Dendritic cell treated with granulocyte-macrophage colony-stimulating factor and Interleukin-4, amounts not matched to agents 40 ng/mL and 50 ng/mL, for 4 days (primary cell): ENCODE measurements around the gene EMC1.
"Not testable (repeated sequence)": the region's sequence is repeated elsewhere in the genome, so short reads cannot be mapped to it uniquely, and the experiment has no call there.

Experiments
- H3K27ac Mint-ChIP-seq: one replicate; pipeline ENCODE4 v1.8.0; 2022; ENCODE audit warnings: mild to moderate bottlenecking, mixed read lengths
- H3K27me3 Mint-ChIP-seq: one replicate; pipeline ENCODE4 v1.8.0; 2022; ENCODE audit warnings: mild to moderate bottlenecking, mixed read lengths
- H3K36me3 Mint-ChIP-seq: one replicate; pipeline ENCODE4 v1.8.0; 2022; ENCODE audit warnings: low read depth, mixed read lengths
- H3K4me1 Mint-ChIP-seq: one replicate; pipeline ENCODE4 v1.8.0; 2022; ENCODE audit warnings: low read depth, mixed read lengths
- H3K4me3 Mint-ChIP-seq: one replicate; pipeline ENCODE4 v1.8.0; 2022; ENCODE audit warnings: mild to moderate bottlenecking, moderate library complexity, mixed read lengths
- H3K9me3 Mint-ChIP-seq: one replicate; pipeline ENCODE4 v1.8.0; 2022; ENCODE audit warnings: mixed read lengths
- intact Hi-C: fragments of 100-400 bp; cut with micrococcal nuclease; formaldehyde crosslinking; loops from one replicate; pipeline ENCODE4 v1.15.0; 2022

Gene EMC1

GRCh38 chr1:19251305-19252196 lies at the start of gene EMC1, which contains the start of gene MRTO4:
EMC1 (minus strand) TSS chr1:19251524; CDS start chr1:19251509, 15 bp downstream.
MRTO4 (plus strand) TSS chr1:19251805; CDS start chr1:19251836, 31 bp downstream.
- Mint-ChIP-seq H3K27me3 (no peaks in the 10 kb centered on the region), H3K36me3 (peaks cover 45% of the 10 kb centered on the region), H3K4me1 (peaks cover 35% of the 10 kb centered on the region), H3K4me3 (peak within 1 kb of the TSS; percentile 89), H3K9me3 (no peaks in the 10 kb centered on the region), H3K27ac (peak within 1 kb of the TSS; percentile 99)
- intact Hi-C loops: loop anchor here (2.0 to 5.0 kb wide), 2 partner anchors 39 to 61 kb away; partner anchors contain the start of genes AKR7A2, SLC66A1 and UBR4

DNA sequence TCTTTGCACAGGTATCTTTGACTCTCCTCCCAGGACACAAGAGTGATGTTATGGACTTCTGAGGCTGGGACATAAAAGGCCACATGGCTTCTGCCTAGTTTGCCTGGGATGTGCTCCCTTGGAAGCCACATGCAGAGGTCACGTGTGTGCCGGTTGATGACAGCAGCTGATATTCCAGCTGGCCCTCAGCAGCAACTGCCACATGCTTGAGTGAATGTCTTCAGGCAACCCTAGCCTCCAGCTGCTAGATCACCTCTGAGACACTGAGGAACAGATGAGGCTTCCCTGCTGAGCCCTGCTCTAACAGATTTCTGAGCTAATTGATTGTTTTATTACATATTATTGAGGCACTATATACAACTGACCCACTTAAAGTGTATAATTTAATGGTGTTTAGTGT lies 48.9 kb upstream of the EMC1 start:
- H3K4me1 Mint-ChIP-seq: no peaks in the 10 kb centered on the region
- no peak overlapping the region for H3K4me3 Mint-ChIP-seq
- no peaks in the 10 kb centered on the region for H3K27me3 Mint-ChIP-seq
- H3K9me3 Mint-ChIP-seq: peaks cover 17% of the 10 kb centered on the region
- intact Hi-C loops: no loop called here
- H3K27ac Mint-ChIP-seq: no peak overlapping the region
- H3K36me3 Mint-ChIP-seq: peaks cover 32% of the 10 kb centered on the region

- intact Hi-C loops: no loop called here
Observed at GRCh38 chr1:19294638-19295037, 43.3 kb upstream of the EMC1 start.

DNA sequence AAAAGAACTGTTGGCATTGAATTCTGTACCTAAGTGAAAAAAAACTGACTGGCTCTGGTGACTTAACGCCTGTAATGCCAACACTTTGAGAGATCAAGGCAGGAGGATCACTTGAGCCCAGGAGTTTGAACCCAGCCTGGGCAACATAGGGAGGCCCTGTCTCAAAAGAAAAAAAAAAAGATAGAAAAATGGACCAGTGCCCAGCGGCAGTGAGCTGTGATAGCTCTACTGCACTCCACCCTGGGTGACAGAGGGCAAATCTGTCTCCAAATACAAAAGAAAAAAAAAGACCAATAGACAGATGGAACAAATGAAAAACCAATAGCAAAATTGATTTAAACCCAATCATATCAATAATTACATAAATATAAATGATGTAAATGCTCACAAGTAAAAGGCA lies 37.9 kb upstream of the EMC1 start:
- Mint-ChIP-seq H3K4me3 (peak overlapping the region; percentile 67), H3K9me3 (peaks cover 18% of the 10 kb centered on the region), H3K4me1 (peaks cover 11% of the 10 kb centered on the region), H3K27me3 (peaks cover 26% of the 10 kb centered on the region), H3K36me3 (peaks cover 4% of the 10 kb centered on the region), H3K27ac (no peak overlapping the region)
- intact Hi-C loops: no loop called here

More at GRCh38 chr1:19294638-19295037, 43.3 kb upstream of the EMC1 start:
- peaks cover 8% of the 10 kb centered on the region for H3K36me3 Mint-ChIP-seq
- H3K4me3 Mint-ChIP-seq: no peak overlapping the region
- peaks cover 3% of the 10 kb centered on the region for H3K27me3 Mint-ChIP-seq
- no peak overlapping the region for H3K27ac Mint-ChIP-seq
- peaks cover 45% of the 10 kb centered on the region for H3K9me3 Mint-ChIP-seq
- no peaks in the 10 kb centered on the region for H3K4me1 Mint-ChIP-seq

- intact Hi-C loops, H3K36me3 Mint-ChIP-seq: not testable (repeated sequence)
- Mint-ChIP-seq H3K4me3 (peak within 1 kb of the TSS; percentile 67), H3K9me3 (peaks cover 11% of the 10 kb centered on the region), H3K4me1 (peaks cover 11% of the 10 kb centered on the region), H3K27me3 (peaks cover 26% of the 10 kb centered on the region), H3K27ac (peak within 1 kb of the TSS; percentile 24)
Observed at GRCh38 chr1:19288324-19289241, 37.3 kb upstream of the EMC1 start, which contains the start of gene AKR7A3. AKR7A3 (minus strand) TSS chr1:19288770; CDS start chr1:19288709, 61 bp downstream.

DNA sequence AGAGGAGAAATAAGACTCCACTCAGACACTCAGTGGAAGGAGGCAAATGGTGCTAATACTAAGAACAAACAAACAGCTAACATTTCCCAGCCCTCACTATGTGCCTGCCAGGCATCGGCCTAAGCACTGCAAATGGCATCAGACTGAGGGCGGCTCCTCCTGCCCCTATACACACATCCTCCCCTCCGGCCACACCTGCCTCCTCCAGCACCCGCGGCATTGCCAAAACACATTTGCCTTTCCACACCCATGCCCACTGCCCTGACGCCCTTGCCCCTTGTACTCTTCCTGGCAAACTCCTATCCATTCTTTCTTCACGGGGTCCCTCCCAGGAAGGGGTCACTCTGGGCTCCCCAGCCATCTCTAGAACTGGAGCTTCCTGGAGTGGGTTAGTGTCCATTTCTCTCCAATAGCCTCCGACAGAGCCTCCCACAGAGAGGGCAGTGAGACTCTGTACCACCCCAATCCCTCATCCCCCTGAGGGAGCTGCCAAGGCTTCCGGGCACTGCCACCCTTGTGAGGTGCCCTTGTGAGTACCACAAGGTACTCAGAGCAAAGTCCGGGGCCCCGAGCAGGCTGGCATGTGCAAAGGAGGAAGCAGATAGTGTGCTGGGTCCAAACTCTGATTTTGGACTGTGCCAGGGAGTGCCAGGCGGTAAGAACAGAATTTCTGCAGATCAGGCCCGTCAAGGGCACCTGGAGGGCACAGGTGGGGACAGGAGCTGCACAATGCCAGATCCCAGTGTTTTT lies 36.3 kb upstream of the EMC1 start:
- H3K4me1 Mint-ChIP-seq: peaks cover 11% of the 10 kb centered on the region
- H3K27me3 Mint-ChIP-seq: peaks cover 26% of the 10 kb centered on the region
- H3K9me3 Mint-ChIP-seq: peaks cover 11% of the 10 kb centered on the region
- peak overlapping the region; percentile 24 for H3K27ac Mint-ChIP-seq
- intact Hi-C loops: no loop called here
- peak overlapping the region; percentile 67 for H3K4me3 Mint-ChIP-seq
- H3K36me3 Mint-ChIP-seq: no peaks in the 10 kb centered on the region

GRCh38 chr1:19285807-19286206 lies 34.5 kb upstream of the EMC1 start:
- H3K27me3 Mint-ChIP-seq: peaks cover 26% of the 10 kb centered on the region
- H3K4me3 Mint-ChIP-seq, H3K9me3 Mint-ChIP-seq, H3K36me3 Mint-ChIP-seq, H3K27ac Mint-ChIP-seq, intact Hi-C loops: not testable (repeated sequence)
- H3K4me1 Mint-ChIP-seq: peaks cover 11% of the 10 kb centered on the region

DNA sequence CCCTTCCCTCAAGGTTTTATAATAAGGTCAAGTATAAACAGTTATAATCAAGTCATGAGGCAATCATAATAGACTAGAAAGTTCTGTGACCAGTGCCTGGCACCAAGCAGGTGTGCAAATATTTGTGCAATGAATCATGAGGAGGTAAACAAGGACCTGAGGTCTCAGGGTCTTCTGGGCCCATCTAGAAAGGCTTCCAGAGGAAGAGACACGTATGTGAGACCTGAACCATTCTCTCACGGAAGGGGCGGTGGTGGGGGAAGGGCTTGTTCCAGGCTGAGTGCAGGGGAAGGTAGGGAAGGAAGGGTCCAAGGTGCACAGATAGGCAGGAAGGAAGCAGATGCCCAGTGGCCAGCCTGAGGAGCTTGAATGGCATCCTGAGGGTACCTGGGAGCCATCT lies 34.0 kb upstream of the EMC1 start:
- H3K27ac Mint-ChIP-seq, H3K36me3 Mint-ChIP-seq, H3K9me3 Mint-ChIP-seq, H3K4me3 Mint-ChIP-seq, intact Hi-C loops: not testable (repeated sequence)
- peaks cover 11% of the 10 kb centered on the region for H3K4me1 Mint-ChIP-seq
- peaks cover 26% of the 10 kb centered on the region for H3K27me3 Mint-ChIP-seq

DNA sequence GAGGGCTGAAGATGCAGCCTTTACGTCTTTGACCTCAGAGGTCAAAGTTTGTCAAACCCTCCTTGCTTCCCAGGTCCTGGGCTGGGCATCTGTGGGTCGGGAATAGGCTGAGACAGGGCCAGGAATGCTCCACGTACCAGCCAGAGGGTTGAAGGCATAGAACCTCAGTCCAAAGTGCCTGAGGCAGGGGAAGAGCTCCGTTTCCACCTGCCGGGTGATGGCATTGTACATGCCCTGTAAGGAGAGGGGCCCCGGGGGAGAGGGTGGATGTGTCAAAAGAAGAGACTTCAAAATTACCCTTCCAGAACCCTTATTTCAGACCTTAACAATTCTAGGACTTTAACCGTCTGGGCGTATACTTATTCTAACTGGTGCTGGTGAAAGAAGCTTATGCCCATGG lies 33.6 kb upstream of the EMC1 start:
- H3K27ac Mint-ChIP-seq: no peak overlapping the region
- peaks cover 11% of the 10 kb centered on the region for H3K4me1 Mint-ChIP-seq
- H3K36me3 Mint-ChIP-seq: no peaks in the 10 kb centered on the region
- H3K27me3 Mint-ChIP-seq: peaks cover 26% of the 10 kb centered on the region
- no peaks in the 10 kb centered on the region for H3K9me3 Mint-ChIP-seq
- intact Hi-C loops: no loop called here
- no peak overlapping the region for H3K4me3 Mint-ChIP-seq

DNA sequence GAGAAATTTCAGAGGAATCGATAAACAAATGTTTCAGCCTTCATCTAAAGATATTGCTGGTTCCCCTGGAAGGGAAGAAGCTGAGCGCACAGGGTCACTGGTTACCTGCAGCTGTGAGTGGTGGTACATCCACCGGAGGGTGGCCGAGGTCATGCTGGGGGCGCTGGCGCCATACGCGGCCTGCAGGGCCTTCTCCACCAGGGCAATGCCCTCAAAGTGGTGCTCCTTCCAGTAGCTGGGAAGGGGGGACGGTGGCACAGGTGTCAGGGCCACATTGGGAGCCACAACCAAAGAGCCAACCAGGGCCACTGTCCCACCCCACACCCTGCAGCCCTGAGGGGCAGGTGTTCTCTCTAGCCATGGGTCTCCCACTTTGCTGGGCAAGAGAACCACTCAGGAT lies 32.6 kb upstream of the EMC1 start:
- no peaks in the 10 kb centered on the region for H3K9me3 Mint-ChIP-seq
- intact Hi-C loops: no loop called here
- H3K27ac Mint-ChIP-seq: no peak overlapping the region
- H3K4me1 Mint-ChIP-seq: peaks cover 6% of the 10 kb centered on the region
- H3K27me3 Mint-ChIP-seq: peaks cover 18% of the 10 kb centered on the region
- H3K36me3 Mint-ChIP-seq: no peaks in the 10 kb centered on the region
- no peak overlapping the region for H3K4me3 Mint-ChIP-seq

DNA sequence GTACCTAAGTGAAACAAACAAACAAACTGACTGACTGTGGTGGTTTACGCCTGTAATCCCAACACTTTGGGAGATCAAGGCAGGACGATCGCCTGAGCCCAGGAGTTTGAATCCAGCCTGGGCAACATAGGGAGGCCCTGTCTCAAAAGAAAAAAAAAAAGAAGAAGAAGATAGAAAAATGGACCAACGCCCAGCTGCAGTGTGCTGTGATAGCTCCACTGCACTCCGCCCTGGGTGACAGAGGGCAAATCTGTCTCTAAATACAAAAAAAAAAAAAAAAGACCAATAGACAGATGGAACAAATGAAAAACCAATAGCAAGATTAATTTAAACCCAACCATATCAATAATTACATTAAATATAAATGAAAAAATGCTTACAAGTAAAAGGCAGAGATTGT lies 23.3 kb upstream of the EMC1 start:
- Mint-ChIP-seq H3K4me1 (peaks cover 10% of the 10 kb centered on the region), H3K36me3 (no peaks in the 10 kb centered on the region), H3K27me3 (peaks cover 33% of the 10 kb centered on the region), H3K9me3 (peaks cover 8% of the 10 kb centered on the region), H3K4me3 (no peak overlapping the region), H3K27ac (no peak overlapping the region)
- intact Hi-C loops: no loop called here

- intact Hi-C loops, H3K36me3 Mint-ChIP-seq, H3K9me3 Mint-ChIP-seq, H3K4me1 Mint-ChIP-seq, H3K27ac Mint-ChIP-seq: not testable (repeated sequence)
- H3K27me3 Mint-ChIP-seq: peaks cover 33% of the 10 kb centered on the region
- peak overlapping the region; percentile 18 for H3K4me3 Mint-ChIP-seq
Observed at GRCh38 chr1:19273844-19274531, 22.7 kb upstream of the EMC1 start.
